Middle frontal gyrus (tissue), 1 donor: Measurements from ENCODE around the gene OR51B2.
"Not testable (repeated sequence)": the region's sequence is repeated elsewhere in the genome, so short reads cannot be mapped to it uniquely, and the experiment has no call there.

ENCODE experiments used
- DNase-seq: peaks from one replicate; pipeline ENCODE4 v3.0.0-alpha.2; 2015; ENCODE audit warnings: low spot score; ENCODE audit errors: extremely low spot score

OR51B2 gene

GRCh38 chr11:5313326-5314023 lies 10.6 kb downstream of the OR51B2 start:
- not testable (repeated sequence) for DNase-seq

GRCh38 chr11:5310423-5310822 lies 13.7 kb downstream of the OR51B2 start:
- DNase-seq = no peak

- DNase-seq = no peak
Observed at GRCh38 chr11:5307256-5308019, 16.7 kb downstream of the OR51B2 start.

GRCh38 chr11:5304046-5304445 lies 20.1 kb downstream of the OR51B2 start:
- no peak for DNase-seq

- no peak for DNase-seq
Observed at GRCh38 chr11:5303626-5304025, 20.5 kb downstream of the OR51B2 start.

GRCh38 chr11:5301846-5302245 lies 22.3 kb downstream of the OR51B2 start, which contains the start of gene OR51B4:
Gene OR51B4 (minus strand): TSS chr11:5301946. CDS start chr11:5301946, 0 bp downstream.
- DNase-seq = no peak

- no peak for DNase-seq
Observed at GRCh38 chr11:5300251-5300650, 23.8 kb downstream of the OR51B2 start.

- DNase-seq = no peak
Observed at GRCh38 chr11:5298451-5298850, 25.6 kb downstream of the OR51B2 start.

- no peak for DNase-seq
Observed at GRCh38 chr11:5297721-5298323, 26.3 kb downstream of the OR51B2 start.

- not testable (repeated sequence) for DNase-seq
Observed at GRCh38 chr11:5294342-5294995, 29.6 kb downstream of the OR51B2 start.

- no peak for DNase-seq
Observed at GRCh38 chr11:5293028-5293427, 31.1 kb downstream of the OR51B2 start.

GRCh38 chr11:5291207-5291838 lies 32.8 kb downstream of the OR51B2 start:
- no peak for DNase-seq

- DNase-seq = no peak
Observed at GRCh38 chr11:5290106-5290505, 34.0 kb downstream of the OR51B2 start.

- DNase-seq = no peak
Observed at GRCh38 chr11:5289696-5290095, 34.4 kb downstream of the OR51B2 start.

- DNase-seq = no peak
Observed at GRCh38 chr11:5288906-5289550, 35.1 kb downstream of the OR51B2 start.

- no peak for DNase-seq
Observed at GRCh38 chr11:5288108-5288905, 35.8 kb downstream of the OR51B2 start.

GRCh38 chr11:5286901-5287300 lies 37.2 kb downstream of the OR51B2 start:
- no peak for DNase-seq

- no peak for DNase-seq
Observed at GRCh38 chr11:5286351-5286750, 37.7 kb downstream of the OR51B2 start.

GRCh38 chr11:5285703-5286340 lies 38.3 kb downstream of the OR51B2 start:
- DNase-seq = no peak
